Activated CD8-positive, alpha-beta memory T cell treated with anti-CD3 and anti-CD28 coated beads for 48 hours (primary cell): ENCODE measurements around the gene STIM1.
"Not testable (repeated sequence)": the region's sequence is repeated elsewhere in the genome, so short reads cannot be mapped to it uniquely, and the experiment has no call there.

ENCODE experiments used
- DNase-seq, 3 experiments: peaks; one replicate each; pipeline ENCODE4 v3.0.0-alpha.2; 2020; ENCODE audit warnings: low read depth in 2 of 3, low spot score in 2 of 3

Gene STIM1

DNA sequence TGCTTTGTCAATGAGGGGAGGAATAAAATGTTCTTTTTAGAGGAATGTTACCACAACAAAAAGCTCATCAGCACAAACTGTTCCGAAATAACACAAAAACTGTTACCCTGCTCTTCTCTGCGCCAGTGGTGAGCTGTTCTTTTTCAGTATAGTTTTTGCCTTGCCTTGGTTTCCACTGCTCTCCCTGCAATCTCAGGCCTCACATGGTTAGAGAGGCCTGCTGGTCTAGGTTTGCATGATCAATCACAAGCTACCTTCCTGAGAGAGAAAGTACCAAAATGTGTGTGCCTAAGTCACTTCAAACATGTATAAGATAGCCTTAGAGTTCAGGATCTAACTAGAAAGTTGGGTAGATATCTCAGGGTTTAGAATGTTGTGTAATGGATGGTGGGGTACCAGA is 114.6 kb downstream of the STIM1 start:
- no peak for DNase-seq

DNA sequence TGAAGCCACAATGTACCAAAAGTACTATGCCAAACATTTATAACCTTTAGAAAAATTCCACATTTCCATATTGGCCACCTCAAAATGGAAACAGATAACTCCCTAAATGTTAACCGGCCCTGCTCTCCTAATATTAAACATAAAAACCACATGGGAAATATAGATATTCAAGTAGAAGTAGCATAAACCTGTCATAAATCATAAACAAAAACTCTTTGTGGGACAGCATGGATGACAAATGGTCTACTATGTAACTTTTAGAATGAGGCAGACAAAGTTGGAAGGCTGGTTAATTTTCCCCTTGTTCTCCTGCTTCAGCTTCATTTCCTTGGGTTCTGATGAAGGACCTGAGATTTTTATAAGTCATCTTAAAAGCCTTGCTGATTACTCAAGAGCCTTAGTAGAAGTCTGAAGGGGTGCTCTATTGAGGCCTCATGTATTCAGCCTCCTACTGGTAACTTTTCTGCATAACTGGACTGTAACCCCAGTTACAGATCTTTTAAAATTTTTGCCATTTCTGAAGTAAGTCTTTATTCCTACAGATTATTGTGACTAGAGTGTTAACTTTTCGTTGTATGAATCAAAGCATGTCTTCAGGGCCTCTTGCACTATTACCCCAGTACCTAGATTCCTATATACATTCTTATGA is 116.4 kb downstream of the STIM1 start:
- DNase-seq, result no peak

DNA sequence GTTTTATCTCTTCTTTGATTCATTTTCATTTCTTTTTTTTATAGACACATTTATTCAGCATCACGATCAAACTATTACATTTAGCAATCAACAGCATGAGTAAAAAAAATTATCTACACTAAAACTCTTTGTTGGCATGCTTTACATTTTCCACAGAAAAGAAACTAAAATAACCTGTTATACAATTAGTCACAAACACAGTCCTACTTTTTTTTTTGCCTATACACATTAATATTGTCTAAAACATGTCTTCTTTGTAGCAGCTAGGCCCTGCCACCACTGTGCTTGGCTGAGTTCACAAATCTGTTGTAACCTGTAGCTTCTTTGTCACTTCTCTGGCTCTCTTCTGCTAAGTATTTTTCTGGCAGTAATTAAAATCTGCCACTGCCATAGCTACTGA is 117.0 kb downstream of the STIM1 start:
- DNase-seq, result no peak

DNA sequence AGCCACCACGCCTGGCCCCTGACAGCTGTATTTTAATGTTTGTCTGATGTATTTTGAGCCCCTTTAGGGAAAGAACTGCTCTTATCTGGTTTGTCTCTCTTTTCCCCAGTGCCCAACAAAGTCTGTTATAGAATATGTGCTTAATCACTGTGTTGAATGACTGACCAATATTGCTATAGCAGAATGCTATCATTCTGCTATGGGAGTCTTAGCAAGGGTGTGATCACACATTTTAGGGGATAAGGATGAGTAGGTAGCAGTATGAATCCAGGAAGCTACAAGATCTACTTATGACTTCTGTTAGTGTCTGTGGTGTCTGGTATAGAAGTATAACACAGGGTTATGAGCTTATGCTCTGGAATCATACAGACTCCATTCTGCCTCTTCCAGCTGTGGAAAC is 121.6 kb downstream of the STIM1 start:
- no peak for DNase-seq

DNA sequence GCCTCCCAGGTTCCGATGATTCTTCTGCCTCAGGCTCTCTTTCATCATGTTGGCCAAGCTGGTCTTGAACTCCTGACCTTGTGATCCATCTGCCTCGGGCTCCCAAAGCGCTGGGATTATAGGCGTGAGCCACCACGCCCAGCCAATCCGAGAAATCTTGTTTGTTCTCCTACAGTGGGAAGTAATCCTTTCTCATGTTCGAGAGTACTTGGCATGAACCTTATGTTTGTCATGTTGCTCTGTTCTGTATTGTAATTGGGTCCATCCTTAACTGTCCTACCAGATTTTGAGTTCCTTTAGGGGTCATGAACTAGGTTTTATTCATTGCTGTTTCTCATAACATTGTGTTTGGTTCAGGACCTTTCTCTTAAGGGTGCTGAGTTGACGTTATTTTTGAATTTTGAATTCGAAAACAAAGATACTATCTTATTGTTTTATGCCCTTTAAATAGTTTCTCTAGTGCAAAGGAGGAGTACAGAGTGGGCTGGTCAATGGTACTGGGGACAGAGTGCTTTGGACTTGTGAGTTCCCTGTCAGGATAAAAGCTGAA is 125.7 kb downstream of the STIM1 start:
- DNase-seq, result no peak

DNA sequence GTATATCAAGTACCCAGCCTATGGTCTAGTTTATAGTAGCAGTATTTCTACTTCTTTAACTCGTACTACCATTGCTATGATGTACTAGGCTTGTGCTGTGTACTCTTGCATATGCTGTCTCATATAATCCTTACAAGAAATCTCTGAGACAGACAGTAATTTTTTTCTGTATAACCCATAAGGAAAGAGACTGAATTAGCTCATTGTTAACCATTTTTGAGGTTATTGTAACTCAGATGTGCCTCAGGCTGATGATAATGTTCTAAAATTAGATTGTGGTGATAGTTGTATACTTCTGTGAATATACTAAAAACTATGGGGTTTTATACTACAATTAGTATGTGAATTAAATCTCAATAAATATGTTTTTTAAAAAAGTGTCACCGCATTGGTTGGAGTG is 127.0 kb downstream of the STIM1 start:
- no peak for DNase-seq

DNA sequence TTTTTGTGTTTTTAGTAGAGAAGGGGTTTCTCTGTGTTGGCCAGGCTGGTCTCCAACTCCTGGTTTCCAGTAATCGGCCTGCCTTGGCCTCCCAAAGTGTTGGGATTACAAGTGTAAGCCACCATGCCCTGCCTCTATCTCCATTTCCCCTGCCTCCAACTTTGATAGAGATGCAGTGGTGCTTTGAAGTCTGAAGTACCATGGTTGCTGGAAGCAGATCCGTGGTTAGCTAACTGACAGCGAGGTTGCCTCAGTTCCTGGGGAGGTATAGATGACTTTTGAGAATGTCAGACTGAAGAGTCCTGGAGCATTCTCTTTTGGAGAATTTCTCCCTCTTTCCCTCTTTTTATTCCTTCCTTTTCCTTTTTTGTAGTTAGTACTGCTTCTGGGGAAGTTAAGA is 127.6 kb downstream of the STIM1 start:
- no peak for DNase-seq

DNA sequence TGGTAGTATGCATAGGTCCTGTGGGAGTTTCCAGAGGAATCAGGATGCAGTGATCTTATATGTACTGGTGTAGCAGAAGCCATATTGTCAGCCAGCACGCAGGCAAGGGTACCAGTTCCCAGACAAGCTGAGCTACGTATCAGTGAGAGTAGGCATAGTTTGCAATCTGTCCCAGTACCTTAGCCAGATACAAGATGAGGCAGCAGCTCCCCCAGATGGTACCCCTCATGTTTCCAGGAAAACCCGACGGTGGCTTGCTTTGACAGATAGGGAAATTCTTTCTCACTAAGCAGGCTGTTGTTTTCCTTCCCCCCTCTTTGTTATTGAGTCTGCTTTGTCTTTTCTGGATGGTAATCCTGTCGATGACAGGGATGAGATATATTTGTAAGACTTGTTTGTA is 129.4 kb downstream of the STIM1 start:
- DNase-seq, result no peak

DNA sequence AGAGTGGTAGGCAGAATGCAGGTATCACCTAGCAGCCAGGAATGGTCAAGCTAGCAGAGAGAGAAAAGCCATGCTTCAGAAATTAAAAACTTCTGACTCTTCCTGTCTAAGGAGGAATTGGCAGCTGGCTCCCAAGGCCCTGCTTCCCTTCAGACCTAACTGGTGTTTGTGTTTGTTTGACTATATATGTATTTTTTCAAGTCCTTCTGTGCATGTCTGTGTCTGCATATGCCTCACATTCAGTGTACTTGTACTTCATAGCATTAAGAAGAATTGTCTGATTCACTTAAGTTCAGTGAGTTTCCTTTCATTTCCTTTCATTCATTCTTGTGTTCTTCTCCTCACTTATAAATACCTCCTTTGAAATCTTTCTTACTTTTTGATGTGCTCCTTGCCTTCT is 130.2 kb downstream of the STIM1 start:
- DNase-seq, result no peak

DNA sequence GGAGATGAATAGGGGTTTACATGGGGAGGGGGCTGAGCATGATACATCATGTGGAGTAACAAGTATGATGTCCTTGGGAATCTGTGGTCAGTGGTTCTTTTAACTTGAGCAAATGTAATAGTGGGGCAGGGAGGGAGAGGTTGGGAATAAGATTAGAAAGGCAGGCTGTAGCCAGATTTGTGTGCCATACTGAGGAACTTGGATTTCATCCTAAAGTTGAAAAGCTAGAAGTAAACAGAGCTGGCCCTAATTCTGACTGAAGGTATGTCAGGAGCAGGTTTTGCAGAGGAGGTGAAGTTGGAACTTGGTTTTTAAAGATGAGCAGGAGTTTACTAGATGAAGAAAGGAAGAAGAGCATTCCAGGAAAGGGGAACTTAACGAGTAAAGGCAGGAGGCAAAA is 130.8 kb downstream of the STIM1 start:
- DNase-seq, result no peak

DNA sequence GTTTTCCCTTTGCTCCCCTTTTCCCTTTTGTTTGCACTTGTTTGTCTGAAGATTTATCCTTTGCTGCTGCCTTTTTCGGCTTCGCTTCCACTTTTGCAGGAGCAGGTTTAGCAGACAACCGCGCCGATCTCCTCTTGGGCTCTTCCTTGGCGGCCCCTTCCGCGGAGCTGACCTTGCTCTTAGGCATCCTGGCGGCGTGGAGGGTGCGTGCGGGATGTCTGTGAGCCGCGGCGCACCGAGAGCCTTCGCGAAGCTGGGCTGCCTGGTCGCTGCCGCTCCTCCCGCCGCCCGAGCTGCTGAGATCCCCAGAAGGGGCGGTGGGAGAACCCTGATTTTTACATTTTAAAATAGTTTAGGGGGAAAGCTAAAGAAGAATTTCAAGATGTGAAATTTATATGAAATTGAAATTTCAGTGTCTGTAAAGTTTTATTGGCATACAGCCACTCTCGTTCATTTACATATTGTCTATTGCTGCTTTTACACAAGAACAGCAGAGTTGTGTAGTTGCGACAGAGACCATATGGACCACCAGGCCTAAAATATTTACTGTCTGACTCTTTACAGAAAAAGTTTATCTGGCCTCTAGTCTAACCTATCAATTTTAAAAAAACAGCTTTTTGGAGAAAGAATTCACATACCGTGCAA is 133.9 kb downstream of the STIM1 start:
- DNase-seq, result no peak

DNA sequence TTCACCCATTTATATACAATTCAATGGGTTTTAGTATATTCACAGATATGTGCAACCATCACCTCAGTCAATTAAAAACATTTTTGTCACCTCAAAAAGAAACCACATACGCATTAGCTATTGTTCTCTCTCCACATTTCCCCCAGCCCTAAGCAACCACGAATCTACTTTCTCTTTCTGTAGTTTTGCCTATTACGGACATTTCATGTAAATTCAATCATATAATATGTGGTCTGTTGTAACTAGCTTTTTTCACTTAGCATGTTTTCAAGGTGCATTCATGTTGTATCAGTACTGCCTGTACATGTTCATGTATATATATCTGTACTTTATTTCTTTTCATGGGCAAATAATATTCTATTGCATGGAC is 134.4 kb downstream of the STIM1 start:
- DNase-seq, result no peak

DNA sequence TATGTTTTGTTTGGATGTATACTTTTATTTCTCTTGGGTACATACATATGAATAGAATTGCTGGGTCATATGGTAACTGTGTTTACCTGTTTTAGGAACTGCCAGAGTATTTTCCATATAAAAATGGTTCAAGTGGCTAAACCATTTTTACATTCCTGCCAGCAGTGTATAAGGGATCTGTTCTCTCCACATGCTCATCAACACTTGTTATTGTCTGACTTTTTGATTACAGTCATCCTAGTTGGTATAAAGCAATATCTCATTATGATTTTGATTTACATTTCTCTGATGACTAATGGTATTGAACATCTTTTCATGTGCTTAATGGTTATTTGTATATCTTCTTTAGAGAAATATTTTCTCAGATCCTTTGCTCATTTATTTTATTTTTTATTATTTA is 134.9 kb downstream of the STIM1 start:
- DNase-seq, result no peak

DNA sequence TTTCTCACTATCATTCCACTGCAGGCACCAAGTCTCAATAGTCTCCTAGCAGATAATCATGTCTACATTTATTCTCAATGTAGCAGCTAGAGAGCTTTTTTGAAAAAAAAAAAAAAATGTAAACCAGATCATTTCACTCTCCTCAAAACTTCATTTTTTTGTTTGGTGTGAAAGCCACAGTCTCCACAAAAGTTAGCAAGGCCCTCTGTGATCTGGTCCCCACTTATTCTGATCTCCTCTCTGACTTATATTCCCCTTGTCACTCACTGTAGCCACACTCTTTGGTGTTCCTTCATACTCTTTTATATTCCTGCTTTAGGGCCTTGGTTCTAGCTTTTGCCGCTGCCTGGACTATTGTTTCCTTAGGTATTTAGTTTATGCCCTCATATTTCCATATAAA is 137.5 kb downstream of the STIM1 start:
- DNase-seq, result no peak

DNA sequence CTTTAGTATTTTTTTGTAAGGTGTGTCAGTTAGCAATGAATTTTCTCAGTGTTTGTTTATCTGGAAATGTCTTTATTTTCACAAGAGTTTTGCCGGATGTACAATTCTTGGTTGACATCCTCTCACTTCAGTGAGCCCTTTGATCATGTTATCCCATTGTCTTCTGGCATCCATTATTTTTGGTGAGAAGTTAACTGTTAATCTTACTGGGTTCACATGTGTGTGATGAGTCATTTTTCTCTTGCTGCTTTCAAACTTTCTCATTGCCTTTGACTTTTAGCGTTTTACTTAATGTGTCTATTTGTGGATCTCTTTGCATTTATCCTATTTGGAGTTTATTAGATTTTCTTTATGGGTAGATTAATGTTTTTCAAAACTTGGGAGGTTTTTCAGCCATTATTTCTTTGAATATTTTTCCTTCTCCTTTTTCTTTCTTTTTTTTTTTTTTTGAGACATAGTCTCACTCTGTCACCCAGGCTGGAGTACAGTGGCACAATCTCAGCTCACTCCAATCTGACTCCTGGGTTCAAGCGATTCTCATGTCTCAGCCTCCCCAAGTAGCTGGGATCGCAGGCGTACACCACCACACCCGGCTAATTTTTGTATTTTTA is 138.7 kb downstream of the STIM1 start:
- no peak for DNase-seq

DNA sequence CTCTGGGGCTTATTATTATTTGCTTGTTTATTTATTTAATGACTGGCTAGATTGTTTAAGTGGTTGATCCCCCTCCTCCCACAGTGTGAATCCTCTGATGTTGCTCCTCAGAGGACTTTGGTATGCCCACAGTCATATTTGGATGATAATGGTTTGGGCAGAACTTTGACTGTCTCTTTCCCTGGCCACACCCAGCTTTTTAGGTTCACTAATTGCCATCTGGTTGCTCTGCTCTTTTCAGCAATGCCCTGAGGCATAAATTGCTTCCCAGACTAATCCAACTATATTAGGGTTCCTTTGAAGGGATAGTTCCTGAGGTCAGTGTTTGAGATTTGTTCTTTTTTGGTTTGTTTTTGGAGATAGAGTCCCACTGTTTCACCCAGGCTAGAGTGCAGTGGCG is 139.8 kb downstream of the STIM1 start:
- DNase-seq, result no peak

DNA sequence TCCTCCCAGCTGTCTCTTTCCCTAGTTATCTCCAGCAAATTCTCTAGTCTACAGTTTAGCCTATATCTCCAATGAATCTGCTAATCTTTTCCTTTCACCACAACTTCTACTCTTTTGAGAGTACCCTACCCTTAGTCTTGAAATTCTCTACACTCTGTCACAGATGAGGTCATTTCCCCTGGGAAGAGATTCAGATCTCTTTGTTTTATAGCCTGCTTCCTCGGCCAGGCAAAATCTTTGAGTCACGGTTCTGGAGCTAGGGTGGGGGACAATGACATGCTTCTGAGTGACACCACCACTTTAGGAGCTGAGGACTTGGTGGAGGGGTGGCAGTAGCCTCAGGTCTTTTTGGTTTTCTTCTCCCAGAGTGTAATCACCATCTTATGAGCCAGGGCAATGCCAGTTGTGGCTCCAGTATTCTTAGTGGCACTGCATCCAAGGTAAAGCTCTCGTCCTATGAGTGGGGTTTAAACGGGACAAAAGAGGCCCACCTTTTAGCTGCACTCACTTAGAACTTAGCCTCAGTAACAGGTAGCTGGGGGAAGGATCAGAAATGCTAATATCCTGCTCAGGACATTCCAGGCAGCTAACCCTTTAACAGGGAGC is 140.6 kb downstream of the STIM1 start:
- DNase-seq, result no peak

DNA sequence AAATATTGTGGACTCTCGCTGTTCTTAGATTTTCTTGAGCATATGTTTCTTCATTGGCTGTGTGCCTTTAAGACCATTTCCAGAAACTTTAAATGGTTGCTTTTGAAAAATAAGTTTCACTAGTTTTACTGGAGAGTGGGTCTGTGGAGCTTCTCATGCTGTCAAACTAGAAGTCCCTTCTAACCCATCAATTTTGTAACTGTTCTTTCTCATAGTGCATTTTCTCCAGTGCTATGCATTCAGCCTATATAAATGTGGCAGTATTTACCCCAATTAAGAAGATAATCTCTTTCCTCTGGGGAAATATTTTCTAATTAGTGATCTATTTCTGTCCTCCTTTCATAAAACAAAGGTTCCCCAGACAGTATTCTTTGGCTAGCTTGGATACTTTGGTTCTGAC is 141.2 kb downstream of the STIM1 start:
- DNase-seq, result no peak

DNA sequence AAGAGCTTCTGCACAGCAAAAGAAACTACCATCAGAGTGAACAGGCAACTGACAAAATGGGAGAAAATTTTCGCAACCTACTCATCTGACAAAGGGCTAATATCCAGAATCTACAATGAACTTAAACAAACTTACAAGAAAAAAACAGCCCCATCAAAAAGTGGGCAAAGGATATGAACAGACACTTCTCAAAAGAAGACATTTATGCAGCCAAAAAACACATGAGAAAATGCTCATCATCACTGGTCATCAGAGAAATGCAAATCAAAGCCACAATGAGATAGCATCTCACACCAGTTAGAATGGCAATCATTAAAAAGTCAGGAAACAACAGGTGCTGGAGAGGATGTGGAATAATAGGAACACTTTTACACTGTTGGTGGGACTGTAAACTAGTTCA is 149.3 kb downstream of the STIM1 start:
- DNase-seq, result not testable (repeated sequence)

DNA sequence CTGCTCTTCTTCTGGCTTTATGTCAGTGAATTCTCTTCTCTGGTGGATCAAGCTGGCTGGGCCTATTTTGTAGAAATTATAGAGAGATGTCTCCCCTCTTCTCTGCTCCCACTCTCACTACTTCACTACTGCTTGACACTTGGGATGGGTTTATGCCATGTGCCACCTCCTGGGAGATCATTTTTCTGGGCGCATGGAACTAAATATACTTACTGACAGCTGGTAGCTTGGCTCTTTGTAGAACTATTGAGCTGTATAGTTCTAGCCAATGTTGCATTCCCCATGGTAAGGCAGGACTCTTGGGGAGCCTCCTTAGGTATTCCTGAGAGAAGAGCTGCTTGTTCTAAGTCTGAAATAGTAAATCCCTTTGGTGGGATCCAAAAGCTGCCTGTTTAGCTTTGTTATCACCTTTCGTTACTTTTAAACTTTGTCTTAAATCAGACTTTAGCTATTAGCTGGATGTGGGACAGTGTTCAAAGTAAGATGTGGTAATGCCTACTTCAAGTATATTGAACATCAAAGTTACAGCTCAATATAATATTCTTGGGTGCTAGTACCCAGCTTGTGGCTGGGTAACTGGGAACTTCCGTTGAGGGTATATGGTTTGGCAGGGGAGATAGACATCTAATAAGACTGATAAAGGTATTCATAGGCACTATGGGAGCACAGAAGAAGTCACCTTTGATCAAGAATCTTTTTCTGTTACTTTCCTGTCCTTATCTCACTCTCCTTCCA is 151.6 kb downstream of the STIM1 start:
- no peak for DNase-seq

DNA sequence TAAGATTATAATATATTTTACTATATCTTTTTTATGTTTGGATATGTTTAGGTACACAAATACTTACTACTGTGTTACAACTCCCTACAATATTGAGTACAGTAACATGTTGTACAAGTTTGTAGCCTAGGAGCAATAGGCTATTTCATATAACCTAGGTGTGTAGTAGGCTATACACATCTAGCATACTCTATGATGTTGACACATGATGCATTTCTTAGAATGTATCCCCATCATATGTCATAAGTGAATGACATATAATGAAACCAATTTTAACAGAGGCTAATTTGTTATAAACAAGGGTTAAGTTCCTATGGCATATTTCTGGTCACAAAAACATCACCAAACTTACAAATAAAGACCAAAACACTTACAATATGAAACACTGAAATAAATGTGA is 152.7 kb downstream of the STIM1 start:
- no peak for DNase-seq

DNA sequence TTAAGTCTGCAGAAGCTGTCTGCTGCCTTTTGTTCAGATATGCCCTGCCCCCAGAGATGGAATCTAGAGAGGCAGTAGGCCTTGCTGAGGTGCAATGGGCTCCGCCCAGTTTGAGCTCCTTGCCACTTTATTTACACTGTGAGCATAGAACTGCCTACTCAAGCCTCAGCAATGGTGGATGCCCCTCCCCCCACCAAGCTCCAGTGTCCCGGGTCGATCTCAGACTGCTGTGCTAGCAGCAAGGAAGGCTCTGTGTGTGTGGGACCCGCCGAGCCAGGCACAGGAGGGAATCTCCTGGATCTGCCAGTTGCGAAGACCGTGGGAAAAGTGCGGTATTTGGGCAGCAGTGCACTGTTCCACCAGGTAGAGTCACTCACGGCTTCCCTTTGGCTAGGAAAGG is 161.1 kb downstream of the STIM1 start:
- not testable (repeated sequence) for DNase-seq
